ENCODE measurements around the gene CACNA1C.

The CACNA1C gene

DNA sequence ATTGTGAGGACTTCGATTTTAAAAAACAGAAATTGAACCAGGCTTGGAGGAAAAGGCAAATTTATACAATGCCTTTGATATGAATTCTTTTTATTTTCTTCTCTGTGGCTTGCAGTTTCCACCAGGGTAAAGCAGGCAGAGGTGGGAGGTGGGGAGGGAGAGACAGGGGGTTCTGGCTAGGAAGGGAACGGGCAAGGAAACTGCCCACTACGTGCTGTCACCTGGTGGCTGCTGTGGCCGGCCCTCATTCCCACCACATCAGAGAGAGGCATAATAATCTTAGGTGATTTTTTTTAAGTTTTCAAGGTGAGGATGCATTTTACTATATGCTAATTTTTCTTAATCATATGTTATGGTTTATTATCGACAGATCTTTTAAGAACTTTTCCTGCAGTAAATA, 145.8 kb downstream of the CACNA1C start:
- DNase-seq (ENCODE audit: low read depth): no peak

DNA sequence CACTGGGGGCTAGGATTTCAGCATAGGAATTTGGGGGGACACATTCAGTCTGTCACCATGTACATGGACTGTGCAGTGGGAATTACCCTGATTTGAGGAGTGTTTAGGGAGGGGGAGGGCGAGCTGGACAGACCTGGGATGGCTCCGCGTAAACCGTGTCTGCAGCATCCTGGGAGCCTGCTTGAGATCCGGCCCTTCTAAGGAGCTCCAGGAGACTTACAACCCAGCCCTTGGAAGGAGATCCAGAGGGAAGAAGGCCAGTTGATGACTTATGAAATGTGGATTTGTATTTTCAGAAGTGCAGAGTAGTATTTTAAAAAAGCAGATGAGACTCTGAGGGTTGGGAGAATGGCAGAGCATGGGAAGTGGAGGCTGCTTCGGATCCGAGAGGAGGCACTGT, 153.2 kb downstream of the CACNA1C start:
- DNase-seq (ENCODE audit: low read depth): no peak

DNA sequence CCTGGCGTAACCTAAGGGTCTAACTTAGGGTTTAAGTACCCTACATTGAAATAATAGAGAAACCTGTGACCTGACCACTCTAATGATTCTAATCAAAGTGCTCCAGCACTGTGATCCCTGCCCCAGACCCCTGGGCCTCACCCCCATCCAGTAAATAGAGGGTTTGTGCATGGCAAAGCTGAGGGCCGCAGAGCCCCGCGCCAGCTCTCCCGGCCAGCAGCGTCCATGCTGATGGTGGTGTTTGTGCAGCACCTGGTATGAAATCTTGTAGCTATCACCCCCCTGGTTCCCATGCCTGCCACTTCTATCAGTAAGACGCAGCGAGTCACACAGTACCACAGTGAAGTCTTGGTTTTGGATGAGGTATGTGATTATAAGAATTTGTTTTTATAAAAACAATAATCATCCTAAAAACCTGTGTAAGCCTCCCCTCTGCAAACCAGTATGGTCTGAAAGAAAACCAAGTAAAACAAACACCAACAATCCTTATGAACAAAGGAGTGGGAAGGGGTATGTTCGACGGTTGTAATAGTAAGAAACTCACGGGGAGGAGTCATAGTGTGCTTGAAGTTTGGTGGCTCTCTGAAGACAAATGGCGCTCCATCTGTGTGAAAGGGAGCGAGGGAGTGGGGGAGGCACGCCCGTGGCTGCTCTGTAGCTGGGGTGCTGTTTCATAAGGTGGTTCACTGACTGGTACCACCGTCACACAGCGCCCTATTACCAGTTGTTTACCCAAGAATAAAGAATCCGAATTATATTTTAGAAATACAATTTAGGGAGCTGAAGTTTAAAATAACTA, 156.2 kb downstream of the CACNA1C start:
- DNase-seq (ENCODE audit: low read depth): no peak

DNA sequence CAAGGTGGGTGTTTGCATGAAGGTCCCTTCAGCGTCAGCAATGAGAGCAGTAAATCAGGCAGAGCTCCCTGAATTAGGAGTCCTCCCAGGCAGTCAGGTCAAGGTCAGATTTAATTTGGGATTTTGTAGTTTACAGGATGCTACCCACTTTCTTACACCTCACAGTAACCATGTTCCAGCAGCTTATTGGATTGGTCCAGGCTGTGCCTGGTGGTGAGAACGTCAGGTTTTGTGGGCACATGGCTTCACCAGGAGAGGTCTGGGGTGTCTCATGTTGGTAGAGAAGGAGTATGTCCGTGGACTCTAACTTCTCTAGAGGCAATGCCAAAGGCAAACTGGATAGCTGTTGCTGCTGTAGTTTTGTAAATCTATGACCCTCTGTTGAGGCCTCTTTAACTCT, 158.3 kb downstream of the CACNA1C start:
- DNase-seq (ENCODE audit: low read depth): no peak

DNA sequence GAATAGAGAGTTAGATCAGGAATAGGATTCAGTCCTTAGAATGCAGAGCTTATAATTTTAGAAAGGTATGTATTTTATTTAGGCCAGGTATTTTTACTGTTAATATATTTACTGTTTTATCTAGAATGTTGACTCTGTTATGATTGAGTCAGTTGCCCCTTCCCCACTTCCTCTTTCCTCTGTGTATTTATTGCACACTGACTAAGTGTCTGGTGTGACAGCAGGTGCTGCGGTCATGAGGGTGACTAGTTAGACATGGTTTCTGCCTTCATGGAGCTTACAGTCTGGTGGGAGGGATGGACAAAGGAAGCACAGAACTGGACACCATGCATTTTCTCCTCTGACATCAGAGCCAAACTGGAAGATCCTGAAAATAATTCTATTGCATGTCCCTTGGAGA, 159.8 kb downstream of the CACNA1C start:
- DNase-seq (ENCODE audit: low read depth): no peak

DNA sequence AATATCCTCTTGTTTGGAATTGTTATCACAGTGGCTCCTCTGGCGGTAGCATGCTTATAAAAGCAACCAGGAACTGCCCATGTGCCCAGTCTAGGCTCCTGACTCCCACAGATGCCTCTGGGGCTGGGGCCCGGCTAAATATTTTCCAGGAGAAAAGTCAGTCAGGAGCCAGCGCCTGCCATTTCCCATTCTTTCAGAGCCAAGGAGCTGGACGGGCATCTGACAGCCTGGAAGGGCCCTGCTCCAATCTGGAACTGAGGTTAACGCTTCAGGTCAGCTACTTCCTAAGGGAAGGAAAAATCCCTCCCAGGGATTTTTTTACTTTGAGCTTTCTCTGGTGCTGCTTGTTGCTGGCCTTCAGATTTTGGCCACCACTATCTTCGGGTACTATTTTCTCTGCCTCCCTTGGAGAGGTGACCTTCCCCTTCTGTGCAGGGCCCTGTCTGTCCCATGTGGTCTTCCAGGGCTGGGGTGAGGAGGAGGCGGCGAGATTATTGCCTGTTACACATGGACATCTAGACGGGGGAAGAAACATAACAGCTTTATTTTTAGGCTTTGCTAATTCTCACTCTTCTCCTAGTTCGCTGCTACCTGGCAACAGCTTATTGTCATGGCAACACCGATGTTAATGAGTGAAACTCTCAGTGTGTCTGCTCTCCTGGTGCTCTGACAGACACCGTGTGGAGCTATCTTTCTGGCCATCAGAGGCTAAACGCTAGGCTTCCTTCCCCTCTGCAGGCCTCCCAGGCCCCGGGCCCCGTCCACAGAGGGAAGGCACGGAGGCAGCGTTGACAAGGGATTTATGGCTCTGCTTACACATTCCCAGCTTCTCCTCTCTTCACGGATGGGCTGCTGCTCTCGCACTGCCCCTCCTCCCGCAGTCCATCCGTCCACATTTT, 160.4 kb downstream of the CACNA1C start:
- no peak for DNase-seq (ENCODE audit: low read depth)

DNA sequence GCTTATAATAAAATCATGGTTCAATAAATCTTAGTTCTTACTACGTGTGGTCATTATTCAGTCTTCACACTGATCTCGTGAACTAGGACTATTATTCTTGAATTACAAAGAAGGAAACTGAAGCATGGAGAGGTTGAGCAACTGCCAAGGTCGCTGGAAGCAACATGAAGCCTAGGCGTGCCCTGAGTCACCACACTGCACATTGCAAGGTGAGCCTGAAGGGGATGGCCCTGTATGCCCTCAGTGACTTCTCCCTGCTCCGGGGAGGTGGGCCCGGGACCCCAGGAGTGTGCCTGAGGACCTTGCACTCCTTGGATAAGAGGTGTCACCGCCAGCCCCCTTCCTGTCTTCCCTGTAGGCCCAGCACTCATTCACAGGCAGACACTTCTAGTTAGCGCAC, 161.6 kb downstream of the CACNA1C start:
- DNase-seq (ENCODE audit: low read depth): no peak

DNA sequence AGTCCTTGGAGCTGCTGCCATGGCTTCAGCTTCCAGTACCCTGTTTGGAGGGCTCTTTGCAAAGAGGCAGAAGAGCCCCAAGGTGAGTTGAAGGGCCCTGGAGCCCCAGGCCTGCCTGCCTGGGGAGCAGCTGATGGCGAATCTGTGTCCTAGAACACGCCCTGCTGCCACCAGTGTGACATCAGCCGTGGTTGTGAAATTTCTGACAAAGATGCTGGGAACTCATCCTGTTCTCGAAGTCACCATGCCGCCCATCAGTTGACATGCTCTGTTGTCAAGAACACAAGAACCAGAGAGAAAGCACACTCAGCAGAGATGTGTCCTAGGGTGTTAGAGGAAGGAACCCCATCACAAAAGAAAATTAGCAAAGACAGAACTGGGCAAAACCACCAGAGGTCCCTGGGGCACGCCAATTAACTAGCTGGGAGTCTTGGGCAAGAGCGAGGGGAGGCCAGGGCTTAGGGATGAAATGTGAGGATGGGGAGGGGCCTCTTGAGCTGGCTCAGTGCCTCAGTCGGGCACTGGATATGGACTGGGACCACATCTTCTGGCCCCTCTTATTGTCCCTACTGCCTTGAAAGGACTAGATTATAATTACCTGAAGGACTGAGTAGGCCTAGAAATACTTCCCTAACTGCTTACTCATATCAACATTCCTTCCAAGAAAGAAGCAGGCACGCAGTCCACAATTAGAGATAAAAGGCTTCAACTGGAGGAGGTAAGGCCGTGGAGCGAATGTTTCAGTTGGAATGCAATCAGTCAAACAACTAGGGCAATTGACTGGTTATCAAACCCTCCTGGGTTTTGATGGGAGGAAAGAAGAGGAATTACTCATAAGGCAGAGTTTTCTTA, 163.1 kb downstream of the CACNA1C start:
- DNase-seq (ENCODE audit: low read depth): no peak

DNA sequence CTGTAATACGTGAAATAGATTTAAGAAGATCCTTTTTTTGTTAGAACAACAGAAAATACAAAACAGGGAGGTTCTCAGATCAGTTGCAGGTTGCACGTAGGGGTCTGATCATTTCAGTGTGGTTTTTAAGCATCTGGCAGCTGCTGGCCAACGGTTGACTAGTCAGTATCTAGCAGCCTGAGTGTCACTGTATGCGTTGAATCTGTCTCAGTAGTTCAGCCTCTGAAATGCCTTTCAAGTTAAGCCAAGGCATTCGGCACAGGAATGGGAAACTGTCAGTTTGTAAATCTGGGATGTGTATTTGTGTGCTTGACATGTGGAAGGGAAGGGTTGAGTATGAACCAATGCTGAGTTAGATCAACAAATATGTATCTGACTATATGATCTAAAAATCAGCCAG, 165.9 kb downstream of the CACNA1C start:
- no peak for DNase-seq (ENCODE audit: low read depth)

DNA sequence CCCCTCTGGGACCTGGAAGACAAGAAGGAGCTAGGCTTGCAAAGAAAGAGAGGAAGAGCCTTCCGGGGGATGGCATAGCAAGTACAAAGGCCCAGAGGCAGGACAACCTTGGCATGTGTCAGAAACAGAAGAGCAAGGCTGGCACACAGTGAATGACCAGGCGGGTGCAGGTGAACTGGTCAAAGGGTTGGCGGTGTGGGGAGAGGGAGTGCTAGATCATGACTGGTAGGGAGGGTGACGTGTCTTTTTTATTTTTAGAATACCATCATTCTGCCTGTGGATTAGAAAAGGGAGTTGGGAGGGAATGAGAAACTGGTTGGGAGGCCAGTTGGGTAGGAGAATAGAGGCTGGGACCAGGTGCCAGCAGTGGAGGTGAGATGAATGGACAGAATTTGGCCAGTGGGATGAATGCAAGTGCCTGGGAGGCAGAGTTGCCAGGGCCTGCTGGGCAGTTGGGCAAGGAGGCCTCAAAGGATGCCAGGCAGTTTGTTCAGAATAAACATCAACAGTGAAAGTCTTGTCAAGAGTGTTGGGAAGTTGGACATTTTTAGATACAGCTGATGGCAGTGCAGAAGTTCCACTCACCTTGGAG, 168.3 kb downstream of the CACNA1C start:
- no peak for DNase-seq (ENCODE audit: low read depth)

DNA sequence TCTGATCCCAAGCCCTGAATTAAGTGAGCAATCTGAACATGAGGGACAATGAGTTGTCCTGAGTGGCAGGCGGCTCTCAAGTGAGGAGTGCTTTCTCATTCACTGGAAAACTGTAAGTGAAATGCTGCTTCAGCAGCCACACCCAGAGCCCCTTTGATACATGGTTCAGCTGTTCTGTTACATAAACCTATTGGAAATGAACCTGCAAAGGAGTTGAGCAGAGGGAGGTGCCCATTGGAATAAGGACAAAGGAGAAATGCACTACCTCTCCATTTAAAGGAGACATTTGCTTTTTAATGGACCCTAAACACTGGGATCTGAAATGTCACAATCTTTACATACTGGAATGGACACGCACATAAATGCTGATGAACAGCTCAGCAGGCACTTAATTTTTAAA, 169.9 kb downstream of the CACNA1C start:
- no peak for DNase-seq (ENCODE audit: low read depth)

DNA sequence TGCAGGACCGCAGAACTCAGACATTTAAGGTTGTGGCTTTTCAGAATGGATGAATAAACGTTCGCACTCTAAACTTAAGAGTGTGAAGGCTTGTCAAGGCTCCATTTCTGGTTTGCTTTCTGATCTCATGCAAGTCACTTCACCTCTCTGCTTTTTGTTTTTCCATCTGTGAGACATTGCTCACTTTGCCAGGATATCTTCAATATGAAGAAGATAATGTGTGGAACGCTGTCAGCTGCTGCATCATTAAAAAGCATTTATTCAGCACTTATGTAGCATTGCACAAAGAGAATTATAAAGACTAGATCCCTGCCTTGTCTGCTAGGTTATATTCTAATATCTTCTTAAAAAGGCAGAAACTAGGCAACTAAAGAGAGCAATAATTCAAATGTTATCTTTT, 172.2 kb downstream of the CACNA1C start:
- DNase-seq (ENCODE audit: low read depth): no peak

DNA sequence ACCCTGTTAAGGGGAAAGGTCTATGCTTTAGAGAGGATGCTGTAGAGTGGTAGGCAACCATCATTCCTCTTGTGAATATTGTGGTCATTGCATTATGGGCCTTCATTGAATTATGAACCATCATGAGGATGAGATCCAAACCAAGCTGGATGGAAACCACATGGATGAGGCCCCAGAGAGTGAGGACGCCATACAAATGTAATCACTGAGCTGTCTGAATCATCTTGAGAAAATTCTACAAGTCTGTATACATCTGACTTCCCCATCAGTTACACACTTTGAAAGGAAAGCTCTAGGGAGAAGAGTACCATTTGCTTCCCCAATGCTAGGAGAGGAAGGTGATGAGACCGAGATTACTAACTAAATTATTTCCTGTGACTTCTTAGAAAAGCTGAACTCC, 172.9 kb downstream of the CACNA1C start:
- DNase-seq (ENCODE audit: low read depth): no peak

DNA sequence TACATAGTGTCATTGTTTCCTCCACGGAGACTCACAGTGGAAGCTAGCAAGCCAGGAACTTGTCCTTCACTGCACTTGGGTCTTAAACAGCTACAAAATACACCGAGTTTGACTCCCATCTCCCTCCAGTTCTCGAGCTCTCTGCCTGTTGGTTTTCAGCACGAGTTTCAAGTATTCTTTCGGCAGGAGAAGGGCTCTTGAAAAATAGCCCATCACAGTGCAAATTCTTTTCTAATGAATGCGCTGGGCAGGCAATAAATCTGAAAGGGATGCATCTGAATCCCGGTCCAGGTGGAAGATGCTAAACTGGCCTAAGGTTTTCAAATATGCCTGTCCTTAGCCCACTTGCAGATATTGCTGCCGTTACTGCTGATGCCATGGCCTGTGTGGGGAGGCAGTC, 173.9 kb downstream of the CACNA1C start:
- no peak for DNase-seq (ENCODE audit: low read depth)

DNA sequence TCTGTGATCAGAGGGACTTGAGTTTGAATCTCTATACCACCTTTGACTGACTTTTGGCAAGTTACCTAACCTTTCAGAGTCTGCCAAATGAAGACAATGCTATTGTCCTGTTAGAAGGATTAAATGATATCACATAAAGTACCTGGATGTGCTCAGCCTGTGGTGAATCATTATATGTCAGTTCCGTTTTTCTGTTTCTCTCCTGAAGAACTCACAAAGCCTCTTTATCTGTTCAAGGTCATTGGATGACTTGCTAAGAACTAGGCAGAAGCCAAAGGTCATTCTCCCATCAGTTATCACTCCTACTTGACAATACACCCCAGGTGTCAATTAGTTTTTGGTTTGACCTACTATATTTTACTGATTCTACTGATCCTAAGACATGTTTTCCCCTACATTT, 174.6 kb downstream of the CACNA1C start:
- DNase-seq (ENCODE audit: low read depth): no peak

DNA sequence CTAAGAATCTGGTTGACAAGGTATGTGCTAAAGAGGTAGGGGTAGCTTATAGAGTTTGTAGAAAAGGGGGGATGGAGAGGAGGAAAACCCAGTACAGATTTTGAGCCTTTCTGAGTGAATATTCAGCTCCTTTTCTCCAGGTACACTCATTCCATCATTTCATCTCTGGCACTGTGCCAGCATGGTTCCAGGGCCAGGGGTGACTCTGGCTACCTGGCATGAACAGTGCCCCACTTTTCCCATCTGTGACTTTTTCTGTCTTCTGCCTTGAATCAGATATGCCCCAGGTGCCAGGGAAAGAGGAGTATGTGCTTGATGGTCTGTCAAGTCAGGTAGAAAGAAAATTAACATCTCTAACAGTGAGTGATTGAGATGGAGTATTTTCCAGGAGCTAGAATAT, 175.7 kb downstream of the CACNA1C start:
- no peak for DNase-seq (ENCODE audit: low read depth)

DNA sequence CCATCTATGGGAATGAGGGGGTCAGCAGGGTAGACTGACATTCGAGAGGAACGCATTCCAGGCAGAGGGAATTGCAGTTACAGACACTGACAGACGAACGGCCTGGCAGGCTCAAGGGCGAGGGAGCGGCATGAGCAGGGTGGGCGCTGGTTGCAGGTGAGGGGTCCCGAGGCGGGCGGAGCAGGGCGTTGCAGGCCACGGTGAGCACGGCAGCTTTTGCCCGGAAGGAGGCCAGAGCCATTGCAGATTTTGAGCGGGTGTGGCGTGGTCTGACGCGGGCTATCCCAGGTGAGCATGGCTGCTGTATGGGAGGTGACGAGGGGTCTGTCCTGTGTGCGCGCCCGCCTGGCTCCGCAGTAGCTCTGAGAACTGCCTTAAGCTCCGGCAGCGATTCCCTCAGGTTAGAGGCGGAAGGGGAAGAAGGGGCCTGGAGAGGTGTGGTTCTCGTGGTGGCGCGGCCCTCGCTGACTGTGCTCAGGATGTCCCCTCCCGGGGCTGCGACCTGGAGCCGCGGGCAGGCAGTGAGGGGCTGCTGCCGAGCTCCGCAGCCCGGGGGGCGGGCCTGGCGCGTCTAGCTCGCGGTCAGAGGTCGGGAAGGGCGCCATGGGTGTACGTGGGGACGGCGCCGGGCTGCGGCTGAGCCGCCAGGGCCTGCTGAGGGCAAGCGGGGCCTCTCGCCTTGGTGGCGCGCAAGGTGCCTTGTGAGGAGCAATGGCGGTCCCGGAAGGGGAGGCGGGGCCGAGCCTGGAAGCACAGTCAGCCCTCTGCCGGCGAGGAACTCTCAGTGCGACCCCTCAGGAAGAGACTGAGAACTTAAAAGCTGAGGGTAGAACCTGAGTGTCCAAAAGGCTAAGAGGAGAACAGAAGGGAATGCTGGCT, 177.1 kb downstream of the CACNA1C start:
- DNase-seq (ENCODE audit: low read depth): no peak

DNA sequence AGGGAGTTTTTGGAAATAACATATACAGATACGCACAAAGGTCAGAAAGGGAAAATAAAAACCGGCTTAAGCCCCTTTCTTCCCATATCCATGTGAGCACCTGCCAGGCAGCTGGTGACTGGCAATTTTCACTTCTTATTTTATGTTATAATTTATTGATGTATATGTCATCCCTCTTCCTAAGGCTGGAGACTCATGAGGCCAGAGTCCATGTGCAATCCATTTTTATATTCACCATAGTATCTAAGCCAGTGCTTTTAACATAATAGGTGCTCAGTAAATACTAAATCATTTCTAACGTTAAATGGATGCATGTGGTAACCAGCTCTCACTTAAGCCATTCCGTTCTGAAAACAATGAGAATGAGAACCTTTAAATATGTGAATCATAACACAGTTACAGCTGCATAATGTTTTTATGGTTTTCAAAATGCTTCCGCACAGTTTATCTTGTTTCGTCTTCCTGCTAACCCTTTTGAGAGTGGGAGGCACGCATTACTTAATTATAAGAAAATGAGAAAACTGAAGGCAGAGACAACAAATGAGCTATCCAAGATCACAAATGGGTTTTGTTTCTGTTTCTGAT, 178.3 kb downstream of the CACNA1C start:
- DNase-seq (ENCODE audit: low read depth): no peak

DNA sequence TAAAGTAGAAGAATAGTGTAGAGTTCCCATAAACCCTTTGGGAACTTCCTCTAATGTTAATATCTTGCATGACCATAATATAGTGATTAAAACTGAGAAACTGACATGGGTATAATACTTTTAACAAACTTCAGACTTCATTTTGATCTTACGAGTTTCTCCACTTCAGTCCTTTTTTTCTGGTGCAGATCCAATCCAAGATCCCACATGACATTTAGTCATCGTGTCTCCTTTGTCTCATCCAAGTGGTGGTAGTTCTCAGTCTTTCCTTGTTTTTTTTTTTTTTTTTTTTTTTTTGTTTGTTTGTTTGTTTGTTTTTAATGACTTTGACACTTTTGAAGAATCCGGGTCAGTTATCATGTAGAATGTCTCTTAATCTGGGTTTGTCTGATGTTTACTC, 179.2 kb downstream of the CACNA1C start:
- DNase-seq (ENCODE audit: low read depth): no peak

DNA sequence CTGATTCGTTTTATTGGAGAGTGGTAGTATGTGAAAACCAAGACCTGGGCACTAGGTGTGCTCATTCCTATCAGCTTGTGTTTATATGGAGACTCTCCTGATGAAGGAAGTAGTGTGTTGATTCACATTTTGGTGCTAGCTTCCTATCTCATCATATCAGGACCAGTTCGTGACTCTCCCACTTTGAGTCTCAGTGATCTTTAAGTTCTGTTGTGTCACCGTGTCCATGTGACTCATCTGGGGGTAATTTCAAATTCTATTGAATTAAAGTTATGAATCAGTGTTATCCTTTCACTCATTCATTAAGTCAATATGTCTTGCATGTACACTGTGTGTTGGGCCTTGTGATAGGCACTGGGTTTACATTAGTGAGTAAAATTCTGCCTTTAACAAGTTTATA, 180.2 kb downstream of the CACNA1C start:
- DNase-seq (ENCODE audit: low read depth): no peak

DNA sequence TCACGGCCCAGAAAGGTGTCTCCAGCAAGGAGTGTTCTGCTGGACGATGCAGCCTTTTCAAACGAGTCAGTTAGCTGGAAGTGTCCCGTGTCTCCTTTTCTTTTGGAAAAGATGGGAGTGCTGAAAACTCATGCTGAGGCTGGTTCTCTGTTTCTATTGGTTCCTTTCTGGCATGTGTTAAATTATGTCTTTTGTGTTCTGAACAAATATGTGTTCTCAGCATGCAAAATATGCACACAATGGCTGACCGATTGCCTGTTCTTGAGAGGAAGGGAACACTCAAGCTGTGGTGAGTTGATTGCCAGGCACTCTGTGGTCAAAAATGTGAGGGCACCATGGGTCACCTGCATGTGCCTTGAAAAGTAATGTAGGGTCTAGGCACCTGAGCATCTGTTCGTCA, 181.3 kb downstream of the CACNA1C start:
- DNase-seq (ENCODE audit: low read depth): no peak
